Colonic mucosa (tissue), 4 donors: Measurements from ENCODE around the gene AGAP1. TPM values are rescaled to one million over a fixed set of nuclear protein-coding genes. Genes with fewer than 3 reads are reported as not detected.

Experiments
- DNase-seq: peaks from one replicate; pipeline ENCODE4 v3.0.0-alpha.2; 2020
- H3K27ac ChIP-seq: fragments of 200-600 bp; one replicate; pipeline ENCODE4 v1.8.0; 2021
- H3K27me3 ChIP-seq: fragments of 200-600 bp; one replicate; pipeline ENCODE4 v1.8.0; 2021
- H3K36me3 ChIP-seq: fragments of 200-600 bp; one replicate; pipeline ENCODE4 v1.8.0; 2021
- H3K4me1 ChIP-seq: fragments of 200-600 bp; one replicate; pipeline ENCODE4 v1.8.0; 2021; ENCODE audit warnings: mild to moderate bottlenecking
- H3K4me3 ChIP-seq: fragments of 200-600 bp; one replicate; pipeline ENCODE4 v1.8.0; 2021
- H3K9ac ChIP-seq, 2 donors: one replicate each; pipeline ENCODE4 v1.7.0; 2013; ENCODE audit warnings: control low read depth in 2 of 2, low read depth in 2 of 2, low read length in 2 of 2
- H3K9me3 ChIP-seq: fragments of 200-600 bp; one replicate; pipeline ENCODE4 v1.8.0; 2021
- intact Hi-C: fragments of 100-400 bp; cut with DNase I; formaldehyde crosslinking; loops from one replicate; pipeline ENCODE4 v1.14.1; 2022
- total RNA-seq, 2 donors: library from RNA; stranded (reverse); fragmentation: NEBNext Ultra II Directional in 1 of 2; extraction: Animal tissue kit (Norgen Biotek cat#: 25700) in 1 of 2; gene quantifications; one replicate each; pipeline ENCODE4 v1.2.1, GENCODE V29; 2021
- TF ChIP-seq, protein P1 (sequence below): fragments of 200-600 bp; IDR thresholded peaks from one replicate; pipeline ENCODE4 v1.8.0; 2022; ENCODE audit warnings: antibody characterized with exemption, mild to moderate bottlenecking
- donor health status: healthy.
- donor health status: DM: no; HTN: no; CAD: no.
- donor health status: DM: no; HTN: no; CAD: no.

Gene AGAP1
- total RNA-seq, 2 donors from 2014 or later: 62.1 to 62.9 TPM

DNA sequence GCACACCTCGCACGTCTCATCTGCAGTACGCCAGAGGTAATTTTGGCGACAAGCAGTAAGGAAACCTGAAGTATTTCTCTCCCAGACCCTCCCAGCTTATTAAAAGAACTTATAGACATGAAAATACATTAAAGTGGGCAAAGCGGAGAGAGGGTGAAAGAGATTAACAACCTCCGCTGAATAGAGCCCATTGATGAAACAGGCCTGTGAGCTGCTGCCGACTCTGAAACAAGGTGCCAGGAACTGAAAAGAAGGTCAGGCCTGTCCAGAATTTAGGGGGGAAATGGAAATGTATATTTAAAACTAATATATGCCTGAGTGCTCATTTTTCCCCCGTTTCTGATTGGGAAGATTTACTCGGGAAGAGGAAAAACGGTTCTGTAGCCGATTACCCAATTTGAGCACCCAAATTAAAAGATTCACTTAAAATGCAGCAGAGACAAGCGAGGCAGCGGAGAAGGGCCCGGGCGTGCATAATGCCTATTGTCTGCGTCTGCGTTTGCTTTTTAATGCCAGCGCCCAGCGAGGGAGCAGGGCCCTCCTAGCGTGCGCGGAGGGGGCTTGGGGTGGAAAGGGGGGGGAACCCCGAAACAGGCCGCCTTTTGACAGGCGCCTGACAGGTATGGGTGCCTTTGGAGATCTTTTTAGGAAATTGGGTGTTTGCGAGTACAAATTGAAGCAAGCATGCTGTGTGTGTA, 358.1 kb downstream of the AGAP1 start:
- H3K9me3 ChIP-seq: no peaks in the 10 kb centered on the region
- intact Hi-C loops: no loop called here
- H3K27me3 ChIP-seq: no peaks in the 10 kb centered on the region
- H3K9ac ChIP-seq: no peak overlapping the region
- no peak for DNase-seq
- no peaks in the 10 kb centered on the region for H3K4me1 ChIP-seq
- TF ChIP-seq, protein P1, sequence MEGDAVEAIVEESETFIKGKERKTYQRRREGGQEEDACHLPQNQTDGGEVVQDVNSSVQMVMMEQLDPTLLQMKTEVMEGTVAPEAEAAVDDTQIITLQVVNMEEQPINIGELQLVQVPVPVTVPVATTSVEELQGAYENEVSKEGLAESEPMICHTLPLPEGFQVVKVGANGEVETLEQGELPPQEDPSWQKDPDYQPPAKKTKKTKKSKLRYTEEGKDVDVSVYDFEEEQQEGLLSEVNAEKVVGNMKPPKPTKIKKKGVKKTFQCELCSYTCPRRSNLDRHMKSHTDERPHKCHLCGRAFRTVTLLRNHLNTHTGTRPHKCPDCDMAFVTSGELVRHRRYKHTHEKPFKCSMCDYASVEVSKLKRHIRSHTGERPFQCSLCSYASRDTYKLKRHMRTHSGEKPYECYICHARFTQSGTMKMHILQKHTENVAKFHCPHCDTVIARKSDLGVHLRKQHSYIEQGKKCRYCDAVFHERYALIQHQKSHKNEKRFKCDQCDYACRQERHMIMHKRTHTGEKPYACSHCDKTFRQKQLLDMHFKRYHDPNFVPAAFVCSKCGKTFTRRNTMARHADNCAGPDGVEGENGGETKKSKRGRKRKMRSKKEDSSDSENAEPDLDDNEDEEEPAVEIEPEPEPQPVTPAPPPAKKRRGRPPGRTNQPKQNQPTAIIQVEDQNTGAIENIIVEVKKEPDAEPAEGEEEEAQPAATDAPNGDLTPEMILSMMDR: no peak
- no peak overlapping the region for H3K4me3 ChIP-seq
- no peak overlapping the region for H3K27ac ChIP-seq
- no peaks in the 10 kb centered on the region for H3K36me3 ChIP-seq

DNA sequence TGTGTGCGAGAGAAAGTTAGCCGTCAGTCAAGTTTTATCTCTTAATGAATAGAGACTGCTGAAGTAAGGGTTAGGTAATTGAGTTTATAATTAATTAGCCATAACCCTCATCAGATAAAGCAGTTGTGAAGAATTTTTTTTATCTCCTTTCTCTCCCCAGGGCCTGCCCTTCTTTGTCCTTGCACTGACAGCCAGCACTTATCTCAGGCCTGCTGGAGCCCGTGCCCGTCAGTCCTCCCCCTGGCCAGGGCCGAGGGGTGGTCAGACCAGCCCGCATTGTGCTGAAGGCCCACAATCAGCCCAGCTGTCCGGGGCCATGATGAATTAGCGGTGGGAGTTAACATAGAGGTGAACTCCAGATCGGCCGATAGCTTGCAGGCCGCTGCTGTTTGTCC, 358.7 kb downstream of the AGAP1 start:
- DNase-seq: no peak
- TF ChIP-seq, protein P1: no peak
- intact Hi-C loops: no loop called here

DNA sequence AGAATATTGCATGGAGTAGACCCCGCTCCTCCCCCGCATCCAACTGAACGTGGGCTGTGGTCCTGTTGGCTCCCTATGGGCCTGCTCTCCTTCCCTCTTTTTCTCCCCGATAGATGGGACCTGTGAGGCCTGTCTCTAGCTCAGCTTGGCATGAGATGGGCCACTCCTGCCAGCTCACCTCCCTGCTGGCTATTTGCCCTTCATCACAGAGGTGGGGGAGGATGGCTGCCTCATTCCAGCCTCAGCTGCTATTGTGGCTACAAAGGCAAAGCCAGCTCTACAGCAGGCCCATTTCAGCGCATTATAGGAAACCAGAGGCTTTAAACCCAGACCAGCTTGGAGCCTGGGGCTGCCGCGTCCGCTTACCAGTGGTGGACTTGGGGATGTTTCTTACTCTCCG, 360.4 kb downstream of the AGAP1 start:
- Histone ChIP-seq H3K27ac (no peak overlapping the region), H3K27me3 (no peaks in the 10 kb centered on the region), H3K4me1 (no peaks in the 10 kb centered on the region), H3K36me3 (no peaks in the 10 kb centered on the region), H3K9ac (no peak overlapping the region), H3K4me3 (no peak overlapping the region), H3K9me3 (no peaks in the 10 kb centered on the region)
- intact Hi-C loops: no loop called here
- no peak for DNase-seq
- TF ChIP-seq, protein P1: no peak

More for the DNA sequence above, 358.7 kb downstream of the AGAP1 start:
- no peak overlapping the region for H3K9ac ChIP-seq
- no peaks in the 10 kb centered on the region for H3K27me3 ChIP-seq
- H3K9me3 ChIP-seq: no peaks in the 10 kb centered on the region
- H3K36me3 ChIP-seq: no peaks in the 10 kb centered on the region
- no peaks in the 10 kb centered on the region for H3K4me1 ChIP-seq
- H3K4me3 ChIP-seq: no peak overlapping the region
- H3K27ac ChIP-seq: no peak overlapping the region

DNA sequence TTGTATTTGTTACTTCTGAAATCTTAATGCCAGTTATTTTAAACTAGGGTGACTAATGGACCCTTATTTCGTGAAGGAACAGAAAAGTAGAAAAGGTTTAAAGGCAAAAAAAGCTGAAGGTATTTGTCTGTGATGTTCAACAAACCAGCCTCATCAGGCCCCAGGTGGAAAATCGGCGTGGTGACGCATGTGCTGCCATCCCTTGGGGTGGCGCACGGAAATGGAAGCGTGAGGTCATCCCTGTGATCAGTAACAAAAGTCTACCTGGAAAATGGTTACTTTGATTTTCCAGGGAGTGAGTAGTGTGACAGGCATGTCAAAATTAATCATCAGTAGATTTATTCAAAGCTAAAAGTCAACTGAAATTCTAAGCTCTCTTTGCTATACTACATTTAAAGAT, 361.2 kb downstream of the AGAP1 start:
- TF ChIP-seq, protein P1: no peak
- H3K4me3 ChIP-seq: no peak overlapping the region
- no peak for DNase-seq
- intact Hi-C loops: no loop called here
- H3K9ac ChIP-seq: no peak overlapping the region
- H3K27ac ChIP-seq: no peak overlapping the region
- no peaks in the 10 kb centered on the region for H3K4me1 ChIP-seq
- H3K27me3 ChIP-seq: no peaks in the 10 kb centered on the region
- no peaks in the 10 kb centered on the region for H3K9me3 ChIP-seq
- no peaks in the 10 kb centered on the region for H3K36me3 ChIP-seq

DNA sequence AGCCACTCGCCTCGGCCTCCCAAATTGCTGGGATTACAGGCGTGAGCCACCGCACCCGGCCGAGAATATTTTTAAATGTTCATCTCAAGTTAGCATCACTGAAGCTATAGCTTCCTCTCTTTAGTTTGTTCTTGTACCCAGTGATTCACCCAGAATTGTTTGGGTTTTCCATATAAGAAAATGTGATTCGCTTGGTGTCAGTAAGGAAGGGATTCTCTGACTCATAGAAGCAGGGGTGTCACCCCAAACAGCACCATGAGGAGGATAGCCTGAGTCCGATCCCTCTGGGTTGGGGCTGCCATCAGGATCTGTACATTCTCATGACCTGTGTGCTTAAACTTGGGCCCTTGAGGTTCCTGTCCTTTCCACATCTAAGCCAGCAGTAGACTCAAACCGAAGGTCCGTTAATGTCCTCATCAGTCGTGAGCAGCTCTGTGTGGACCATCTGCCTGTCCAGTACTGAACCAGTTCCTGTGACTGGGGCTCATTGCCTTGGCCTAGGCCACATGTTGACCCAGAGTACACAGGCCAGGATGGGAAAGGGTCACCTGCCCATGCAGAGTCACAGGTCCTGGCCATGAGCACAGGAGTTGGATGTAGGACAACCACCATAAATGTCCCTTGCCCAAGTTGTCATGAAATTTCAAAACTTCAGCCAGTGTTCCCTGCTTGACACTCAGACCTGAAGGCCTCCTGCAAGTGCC, 362.5 kb downstream of the AGAP1 start:
- TF ChIP-seq, protein P1: no peak
- Histone ChIP-seq H3K4me3 (no peak overlapping the region), H3K9me3 (no peaks in the 10 kb centered on the region), H3K27me3 (no peaks in the 10 kb centered on the region), H3K4me1 (no peaks in the 10 kb centered on the region), H3K9ac (no peak overlapping the region), H3K36me3 (no peaks in the 10 kb centered on the region), H3K27ac (no peak overlapping the region)
- intact Hi-C loops: no loop called here
- DNase-seq: no peak
